Subcutaneous adipose tissue (tissue), 4 donors: ENCODE results near the gene KRTAP12-3. TPM values are rescaled to one million over a fixed set of nuclear protein-coding genes. Genes with fewer than 3 reads are reported as not detected.

Source experiments
- total RNA-seq, 4 donors: library from RNA; depleted of rRNA; stranded (reverse); fragments of >200 nt; gene quantifications; one replicate each; pipeline ENCODE4 v1.1.0, GENCODE V29; 2016
- TF ChIP-seq, protein P1 (sequence below): fragments of 450-650 bp; IDR thresholded peaks from one replicate; pipeline ENCODE4 v1.5.1; 2016; ENCODE audit warnings: low read depth, mild to moderate bottlenecking, control low read depth, antibody characterized with exemption, moderate library complexity

The KRTAP12-3 gene
- total RNA-seq, 4 donors from 2014 or later: not detected

DNA sequence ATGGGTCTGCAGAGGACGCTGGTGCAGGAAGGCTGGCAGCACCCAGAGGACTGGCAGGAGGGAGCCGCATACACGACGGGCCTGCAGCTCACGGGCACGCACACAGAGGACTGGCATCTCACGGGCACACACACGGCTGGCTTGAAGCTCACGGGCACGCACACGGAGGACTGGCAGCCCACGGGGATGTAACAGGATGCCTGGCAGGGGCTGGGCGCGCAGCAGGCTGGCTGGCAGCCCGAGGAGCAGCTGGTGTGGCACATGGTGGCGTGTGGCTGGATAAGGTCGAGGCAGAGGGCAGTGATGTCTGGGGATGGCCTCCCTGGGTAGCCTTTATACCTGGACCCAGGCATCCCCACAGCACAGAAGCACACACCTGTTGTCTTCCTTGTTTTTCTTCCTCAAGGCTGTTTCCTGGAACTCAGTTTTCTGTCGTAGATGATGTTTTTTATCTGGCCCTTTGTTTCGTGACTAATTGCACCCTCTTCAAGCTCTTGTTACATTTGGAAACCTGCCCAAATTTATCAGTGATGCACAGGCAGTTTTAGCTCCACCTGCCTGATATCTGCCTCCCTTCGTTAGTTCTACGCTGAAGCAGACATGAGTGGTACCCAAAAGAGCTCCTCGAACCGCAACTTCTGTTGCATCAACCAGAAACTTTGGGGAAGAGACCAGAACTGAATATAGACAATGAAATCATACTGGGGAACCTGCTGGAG, 24.3 kb downstream of the KRTAP12-3 start, which contains the start of gene KRTAP12-1:
KRTAP12-1 (minus strand) TSS at position 303 of the 719 bp plus-strand sequence; CDS start at position 263, 40 bp downstream.
- TF ChIP-seq, protein P1, sequence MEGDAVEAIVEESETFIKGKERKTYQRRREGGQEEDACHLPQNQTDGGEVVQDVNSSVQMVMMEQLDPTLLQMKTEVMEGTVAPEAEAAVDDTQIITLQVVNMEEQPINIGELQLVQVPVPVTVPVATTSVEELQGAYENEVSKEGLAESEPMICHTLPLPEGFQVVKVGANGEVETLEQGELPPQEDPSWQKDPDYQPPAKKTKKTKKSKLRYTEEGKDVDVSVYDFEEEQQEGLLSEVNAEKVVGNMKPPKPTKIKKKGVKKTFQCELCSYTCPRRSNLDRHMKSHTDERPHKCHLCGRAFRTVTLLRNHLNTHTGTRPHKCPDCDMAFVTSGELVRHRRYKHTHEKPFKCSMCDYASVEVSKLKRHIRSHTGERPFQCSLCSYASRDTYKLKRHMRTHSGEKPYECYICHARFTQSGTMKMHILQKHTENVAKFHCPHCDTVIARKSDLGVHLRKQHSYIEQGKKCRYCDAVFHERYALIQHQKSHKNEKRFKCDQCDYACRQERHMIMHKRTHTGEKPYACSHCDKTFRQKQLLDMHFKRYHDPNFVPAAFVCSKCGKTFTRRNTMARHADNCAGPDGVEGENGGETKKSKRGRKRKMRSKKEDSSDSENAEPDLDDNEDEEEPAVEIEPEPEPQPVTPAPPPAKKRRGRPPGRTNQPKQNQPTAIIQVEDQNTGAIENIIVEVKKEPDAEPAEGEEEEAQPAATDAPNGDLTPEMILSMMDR: no peak

DNA sequence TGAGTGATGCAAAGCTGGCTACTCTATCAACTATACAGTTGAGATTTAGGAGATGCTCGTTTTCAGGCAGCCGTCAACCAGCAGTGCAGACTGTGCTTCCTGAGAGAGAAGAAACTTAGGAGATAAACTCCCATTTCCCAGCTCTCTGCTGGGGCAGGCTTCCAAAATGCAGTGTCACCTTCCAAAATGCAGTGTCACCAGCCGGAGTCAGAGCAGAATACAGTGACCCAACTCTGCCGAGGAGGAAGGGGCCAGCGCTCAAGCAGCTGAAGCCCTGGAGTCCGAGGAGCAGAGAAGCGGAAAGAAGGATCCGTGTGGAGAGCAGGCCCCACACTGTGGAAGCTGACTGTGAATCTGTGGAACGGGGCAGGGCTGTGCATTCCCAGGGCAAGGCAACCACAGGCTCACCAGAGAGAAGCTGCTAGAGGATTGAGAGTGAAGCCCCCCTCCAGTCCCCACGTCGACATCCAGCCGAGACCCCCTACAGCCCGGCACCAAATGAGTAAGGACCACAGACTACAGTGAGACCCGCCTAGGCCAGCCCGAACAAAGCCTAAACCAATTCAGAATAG, 24.9 kb downstream of the KRTAP12-3 start:
- TF ChIP-seq, protein P1: no peak

DNA sequence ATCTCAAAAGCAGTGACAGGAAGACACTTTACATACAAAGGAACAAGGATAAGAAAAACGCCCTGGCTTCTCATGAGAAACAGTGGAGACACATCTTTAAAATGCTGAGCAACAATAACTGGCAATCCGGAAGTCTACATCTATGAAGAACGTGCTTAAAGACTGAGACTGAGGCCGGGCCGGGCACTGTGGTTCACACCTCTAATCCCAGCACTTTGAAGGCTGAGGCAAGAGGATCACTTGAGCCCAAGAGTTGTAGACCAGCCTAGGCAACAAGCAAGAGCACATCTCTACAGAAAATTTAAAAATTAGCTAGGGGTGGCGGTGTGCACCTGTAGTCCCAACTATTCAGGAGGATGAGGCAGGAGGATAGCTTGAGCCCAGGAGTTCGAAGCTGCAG, 26.3 kb downstream of the KRTAP12-3 start:
- TF ChIP-seq, protein P1: no peak

DNA sequence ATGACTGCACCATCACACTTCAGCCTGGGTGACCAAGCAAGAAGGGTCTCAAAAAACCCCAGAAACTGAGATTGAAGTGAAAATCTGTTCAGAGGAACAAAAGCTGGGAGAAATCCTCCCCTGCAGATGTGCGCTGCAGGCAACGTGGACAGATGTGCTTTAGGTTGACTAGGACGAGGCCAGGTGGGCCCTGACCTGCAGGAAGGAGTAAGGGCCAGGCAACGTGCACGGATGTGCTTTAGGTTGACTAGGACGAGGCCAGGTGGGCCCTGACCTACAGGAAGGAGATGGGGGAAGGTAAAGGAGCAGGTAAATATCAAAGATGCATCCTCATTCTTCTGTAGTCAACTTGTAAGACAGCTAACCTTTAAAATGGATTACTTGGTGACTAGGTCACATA, 26.8 kb downstream of the KRTAP12-3 start:
- TF ChIP-seq, protein P1: no peak

DNA sequence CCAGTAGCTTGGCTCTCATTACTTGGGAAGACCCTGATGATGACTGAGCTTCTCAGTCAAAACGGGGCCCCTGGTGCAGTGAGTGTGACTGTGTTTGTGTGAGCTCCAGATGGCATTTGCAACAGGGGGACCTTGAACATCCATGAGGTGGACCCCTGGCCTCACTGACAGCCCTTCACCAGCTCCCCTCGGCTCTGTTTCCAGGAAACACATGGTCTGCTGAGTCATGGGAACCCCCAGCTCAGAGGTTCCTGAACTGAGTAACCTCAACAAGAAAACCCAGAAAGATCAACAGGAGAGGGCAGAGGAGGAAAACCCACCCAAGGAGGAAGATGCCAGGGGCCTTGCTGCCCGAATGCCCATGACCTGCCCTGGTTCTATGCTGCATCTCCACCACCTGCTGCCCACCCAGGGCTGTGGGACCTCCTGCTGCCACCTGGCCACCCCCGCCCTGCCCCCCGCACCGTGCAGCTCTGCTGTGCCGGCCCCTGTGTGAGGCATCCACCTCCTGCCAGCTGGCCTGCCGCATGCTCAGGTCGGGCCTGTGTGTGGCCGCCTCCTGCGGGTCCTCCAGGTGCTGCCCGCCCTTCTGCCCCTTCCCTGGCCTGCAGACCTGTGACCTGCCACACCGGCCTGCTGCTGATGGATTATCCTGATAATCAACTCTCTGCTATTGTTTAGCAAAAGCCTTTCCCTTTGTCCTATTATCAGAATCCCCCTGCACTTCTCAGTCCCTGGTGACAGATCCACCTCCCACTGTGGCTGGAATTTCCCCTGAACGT, 28.5 kb downstream of the KRTAP12-3 start:
- TF ChIP-seq, protein P1: no peak

DNA sequence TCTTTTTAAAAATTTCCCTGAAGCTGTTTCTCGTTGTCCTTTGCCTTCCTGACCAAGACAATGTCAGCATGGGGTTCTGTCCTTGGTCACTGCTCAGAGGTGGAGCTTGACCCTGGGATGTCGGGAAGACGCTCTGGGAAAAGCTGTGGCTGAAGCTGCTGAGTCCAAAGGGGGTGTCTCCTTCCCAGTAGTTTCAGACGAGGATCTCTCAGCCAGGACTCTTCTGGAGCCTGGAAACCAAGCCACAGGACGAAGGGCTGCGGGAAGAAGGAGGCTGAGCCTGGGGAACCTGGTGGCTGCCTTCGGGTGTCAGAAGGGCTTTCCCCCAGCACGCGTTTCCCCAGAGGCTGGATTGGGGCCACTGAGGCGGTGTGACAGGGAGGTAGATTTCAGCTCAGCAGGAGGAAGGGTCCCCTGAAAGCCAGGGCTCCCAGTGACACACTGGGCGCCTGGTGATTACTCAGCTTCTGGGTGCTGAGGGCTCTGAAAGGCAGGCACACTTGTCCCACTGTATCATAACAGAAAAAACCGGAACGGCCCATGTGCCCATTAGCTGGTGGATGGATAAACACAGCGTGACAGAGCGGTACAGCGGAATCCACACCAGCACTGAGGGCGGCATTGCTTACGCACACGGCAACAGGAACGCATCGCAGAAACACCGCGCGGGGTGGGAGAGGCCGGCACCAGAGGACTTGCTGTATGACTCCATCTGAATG, 29.3 kb downstream of the KRTAP12-3 start:
- TF ChIP-seq, protein P1: no peak

DNA sequence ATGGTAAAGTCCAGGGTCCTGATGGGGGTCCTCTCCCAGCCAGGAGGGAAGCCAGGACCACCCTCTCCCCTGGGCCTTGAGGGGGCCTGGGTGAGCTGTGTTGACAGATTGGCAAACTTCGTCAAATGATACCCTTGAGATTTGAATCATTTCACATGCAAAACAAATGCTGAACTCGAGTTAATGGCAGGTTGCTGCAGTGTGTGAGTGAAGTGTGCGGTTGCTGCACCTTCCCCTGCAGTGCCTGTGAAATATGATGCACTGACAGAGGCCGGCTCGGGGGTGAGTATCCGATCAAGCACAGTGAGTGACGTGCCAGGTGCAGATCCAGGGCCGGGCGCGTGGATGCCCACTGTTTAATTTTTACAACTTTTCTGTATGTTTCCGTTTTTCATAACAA, 29.9 kb downstream of the KRTAP12-3 start:
- TF ChIP-seq, protein P1: no peak
